Endothelial cell of umbilical vein (primary cell): ENCODE data around the gene ALOX15B.

Experiments
- CTCF ChIP-seq, 2 donors: IDR thresholded peaks; 1 replicate in 1 of 2; 2 replicates in 1 of 2; pipeline ENCODE4 v1.5.1; 2011; ENCODE audit warnings: low read length in 2 of 2, mild to moderate bottlenecking in 2 of 2, moderate library complexity in 2 of 2, control low read depth in 1 of 2, inconsistent platforms in 1 of 2, low read depth in 1 of 2; ENCODE audit not compliant: insufficient read depth in 1 of 2; ENCODE audit errors: extremely low read depth in 1 of 2
- EZH2 ChIP-seq: IDR thresholded peaks from 2 replicates; pipeline ENCODE4 v1.6.1; 2012; ENCODE audit warnings: borderline replicate concordance, low read depth, mild to moderate bottlenecking, moderate library complexity, low read length, inconsistent platforms; ENCODE audit not compliant: severe bottlenecking

- TF ChIP-seq EZH2 (no peak), CTCF (IDR thresholded peaks at IDR 0.05; ENCODE audit: extremely low read depth in 1 of 2, insufficient read depth in 1 of 2, low read depth in 1 of 2, low read length in 2 of 2) (no peak)
Observed at GRCh38 chr17:8019166-8019565, 19.7 kb upstream of the ALOX15B start.
